Activated naive CD8-positive, alpha-beta T cell treated with anti-CD3 and anti-CD28 coated beads, Interleukin-2, amount 50 U/mL, for 16 hours (primary cell): ENCODE measurements around the gene SEMA4G.

Experiments used
- DNase-seq: peaks from one replicate; pipeline ENCODE4 v3.0.0-alpha.2; 2020; ENCODE audit warnings: low read depth, low spot score

The SEMA4G gene

DNA sequence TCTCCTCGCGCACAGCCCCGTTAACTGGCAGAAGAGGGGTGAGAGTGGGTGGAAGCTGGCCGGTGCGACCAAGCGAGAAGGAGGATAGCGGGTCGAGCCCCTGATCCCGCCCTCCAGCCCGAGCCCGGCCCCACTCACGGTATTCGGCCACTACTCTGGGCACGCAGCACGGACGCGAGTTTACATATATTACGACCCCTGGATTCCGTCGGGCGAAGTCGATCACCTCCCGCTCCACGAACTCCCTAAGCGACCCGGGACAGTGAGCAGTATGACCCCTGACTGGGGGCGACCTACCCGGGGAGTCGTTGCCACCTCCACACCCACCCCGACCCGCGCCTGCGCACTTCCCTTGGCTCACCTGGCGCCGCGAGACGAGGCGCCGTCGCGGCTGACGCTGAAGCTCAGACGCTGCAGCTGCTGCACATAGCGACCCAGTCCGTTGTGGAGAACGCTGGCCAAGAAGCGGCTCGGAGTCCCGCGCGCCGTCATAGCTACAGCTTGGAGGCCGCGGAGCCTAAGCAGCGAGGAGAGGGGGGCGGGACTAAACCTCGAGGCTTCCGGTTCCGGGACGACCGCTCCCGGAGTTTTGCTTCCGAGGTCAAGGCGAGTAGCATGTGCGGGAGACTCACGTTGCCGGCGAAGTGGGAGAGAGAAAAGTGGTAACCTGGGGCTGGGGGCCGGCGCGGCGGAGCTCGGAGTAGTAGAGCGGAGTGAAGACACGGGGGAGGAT, 17.8 kb downstream of the SEMA4G start, which contains the start of the genes MRPL43 and TWNK:
MRPL43 (minus strand) TSS at position 546 of the 733 bp plus-strand sequence; CDS start at position 492, 54 bp downstream.
TWNK (plus strand) TSS at position 592 of the 733 bp plus-strand sequence. CDS start 668 bp downstream, outside the sequence.
- peak; percentile 75 for DNase-seq

- DNase-seq, result no peak
These were observed 18.4 kb downstream of the SEMA4G start for GRCh38 chr10:100987685-100988049.

DNA sequence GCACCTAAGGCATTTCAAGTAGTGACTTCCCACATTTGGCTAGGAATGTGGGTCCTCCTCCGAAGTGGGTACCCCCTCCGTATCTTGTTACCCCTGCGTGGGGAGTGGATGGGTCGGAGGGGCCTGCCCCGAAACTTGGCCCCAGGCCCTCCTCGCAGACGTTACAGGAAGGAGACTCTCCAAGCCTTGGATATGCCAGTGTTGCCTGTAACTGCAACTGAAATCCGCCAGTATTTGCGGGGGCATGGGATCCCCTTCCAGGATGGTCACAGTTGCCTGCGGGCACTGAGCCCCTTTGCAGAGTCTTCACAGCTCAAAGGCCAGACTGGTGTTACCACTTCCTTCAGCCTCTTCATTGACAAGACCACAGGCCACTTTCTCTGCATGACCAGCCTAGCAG, 18.9 kb downstream of the SEMA4G start:
- no peak for DNase-seq

- no peak for DNase-seq
These were observed 19.8 kb downstream of the SEMA4G start for GRCh38 chr10:100989088-100989487.

DNA sequence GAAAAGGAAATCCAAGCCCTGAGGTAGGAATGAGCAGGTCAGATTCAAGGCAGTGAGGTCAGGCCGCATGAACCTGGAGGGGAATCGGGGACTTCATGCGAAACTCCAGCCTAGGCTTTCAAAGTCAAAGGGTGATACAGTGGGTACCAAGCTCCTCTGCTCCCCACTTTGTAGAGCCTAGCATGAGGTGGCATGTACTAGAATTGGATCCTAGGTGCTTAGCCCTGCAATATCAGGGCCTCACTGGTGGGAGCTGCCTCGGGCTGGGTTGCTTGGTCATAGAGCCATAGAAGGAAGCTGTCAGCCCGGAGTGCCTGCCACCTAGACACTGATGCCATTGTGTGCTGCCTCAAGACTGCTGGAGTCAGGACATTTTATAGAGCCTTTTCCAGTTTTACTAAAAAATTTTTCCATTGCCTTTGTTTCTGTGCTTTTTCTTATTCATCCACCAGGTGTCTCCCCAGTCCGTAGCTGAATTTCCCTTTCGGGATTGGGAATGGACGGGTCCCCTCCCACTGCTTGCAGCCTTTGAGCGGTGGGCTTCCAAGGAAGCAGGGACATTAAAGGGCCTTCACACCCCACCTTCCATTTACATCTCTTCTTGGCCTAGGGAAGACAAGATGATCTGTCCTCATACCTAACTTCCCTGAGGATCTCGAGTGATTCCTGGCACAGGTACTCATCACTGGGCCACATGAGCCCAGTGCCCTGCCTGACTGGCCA, 24.8 kb downstream of the SEMA4G start:
- DNase-seq, result no peak

- no peak for DNase-seq
These were observed 25.9 kb downstream of the SEMA4G start for GRCh38 chr10:100995181-100995580.

DNA sequence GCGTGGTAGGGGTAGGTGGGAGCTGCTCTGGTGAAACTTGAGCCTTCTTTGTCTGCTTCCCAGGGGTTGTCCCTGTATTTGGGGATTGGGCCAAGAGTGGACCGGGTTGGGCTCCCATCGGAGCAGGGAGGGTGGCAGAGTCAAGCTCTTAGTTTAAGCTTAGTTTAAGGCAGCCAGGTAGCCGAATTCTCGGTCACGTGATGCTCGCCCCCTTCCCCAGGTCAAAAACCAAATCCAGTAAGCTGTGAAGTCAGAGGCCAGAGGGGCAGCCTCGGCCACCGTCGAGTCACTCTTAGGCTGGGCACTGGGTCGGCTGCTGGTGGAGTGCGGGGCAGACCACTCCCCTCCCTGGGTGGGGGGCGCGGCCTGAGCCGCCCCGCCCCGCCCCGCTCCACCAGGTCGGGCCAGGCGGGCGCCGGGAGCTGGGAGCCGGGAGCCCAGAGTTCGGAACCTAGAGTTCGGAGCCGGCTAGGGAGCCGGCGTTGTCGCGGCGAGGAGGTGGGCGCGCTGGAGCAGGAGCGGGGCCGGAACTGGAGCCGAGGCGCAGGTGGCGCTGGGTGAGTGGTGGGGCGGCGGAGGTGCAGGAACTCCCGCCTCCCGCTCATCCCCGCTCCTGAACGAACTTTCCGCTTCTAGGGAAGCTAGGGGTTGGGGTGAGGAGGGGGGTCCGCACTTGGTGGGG, 27.5 kb downstream of the SEMA4G start:
- DNase-seq, result no peak

- peak; percentile 18 for DNase-seq
These were observed 28.3 kb downstream of the SEMA4G start for GRCh38 chr10:100997360-100998182.

DNA sequence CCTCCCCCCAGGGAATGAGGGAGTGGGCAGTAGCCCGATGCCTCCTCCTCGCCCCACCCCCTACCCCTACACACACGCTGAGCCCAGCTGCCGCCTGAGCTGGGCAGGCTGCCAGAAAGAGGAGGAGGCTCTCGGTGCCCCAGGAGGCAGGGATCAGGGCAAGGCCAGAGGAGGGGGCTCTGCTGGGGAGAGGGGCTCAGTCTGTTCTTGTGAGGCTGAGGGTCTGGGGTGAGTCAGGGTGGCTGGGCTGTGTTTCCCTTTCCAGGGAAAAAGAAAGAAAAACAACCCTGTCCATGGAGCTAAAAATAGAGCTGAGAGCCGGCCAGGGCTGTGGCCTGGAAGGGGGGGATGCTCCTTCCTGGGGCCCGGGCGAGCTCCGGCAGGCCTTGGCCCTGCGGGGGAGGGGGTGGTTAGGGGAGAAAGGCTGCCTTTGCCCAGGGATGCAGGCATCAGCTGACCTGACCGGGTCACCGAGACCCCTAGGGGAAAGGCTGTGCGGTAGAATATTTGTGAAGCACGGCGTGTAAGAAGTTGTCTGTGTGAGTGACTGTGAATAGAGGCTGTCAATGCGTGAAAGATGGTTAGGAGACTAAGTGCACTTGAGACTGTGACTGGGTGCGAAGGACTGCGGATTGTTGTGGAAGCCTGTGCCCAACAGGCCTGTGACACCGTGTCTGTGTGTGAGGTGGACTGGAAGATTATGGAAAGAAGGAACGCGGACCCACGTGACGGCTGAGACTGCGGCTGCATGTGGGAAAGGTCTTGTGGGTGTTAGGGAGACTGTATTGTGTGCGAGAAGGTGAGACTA, 29.1 kb downstream of the SEMA4G start:
- peak; percentile 30 for DNase-seq

DNA sequence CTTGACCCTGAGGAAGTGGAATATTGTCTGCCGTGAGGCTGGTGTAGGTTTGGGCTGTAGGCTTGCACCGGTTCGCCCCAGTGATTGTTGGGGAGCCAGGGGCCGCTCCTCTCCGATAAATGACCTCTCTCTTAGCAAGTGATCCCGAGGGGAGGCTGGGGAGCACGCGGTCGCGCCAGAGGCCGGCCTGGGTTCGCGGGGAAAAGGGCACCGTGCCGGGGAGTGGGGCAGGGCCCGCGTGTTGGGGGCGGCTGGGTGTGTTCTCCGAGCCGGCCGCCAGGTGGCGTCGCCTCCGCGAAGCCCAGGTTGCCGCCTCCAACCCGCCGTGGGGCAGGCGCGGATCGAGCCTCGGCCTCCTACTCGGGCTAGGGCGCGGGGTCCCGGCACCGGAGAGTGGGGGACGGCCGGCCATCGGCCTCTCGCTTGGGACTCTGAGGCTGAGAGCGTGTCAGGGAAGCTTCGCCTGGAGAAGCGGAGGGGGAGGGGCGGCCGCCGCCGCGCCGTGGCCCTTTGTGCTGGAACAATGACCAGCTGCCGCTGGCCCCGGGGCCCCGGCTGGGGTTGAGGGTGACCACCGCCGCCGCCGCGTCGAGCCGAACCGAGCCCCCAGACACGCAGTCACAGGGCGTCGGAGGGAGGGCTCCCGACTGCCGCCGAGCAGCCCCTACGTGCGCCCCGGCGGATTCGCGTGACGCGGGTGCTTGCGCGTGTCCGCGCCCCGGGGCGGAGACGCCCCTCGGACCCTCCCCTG, 29.9 kb downstream of the SEMA4G start:
- peak; percentile 52 for DNase-seq

GRCh38 chr10:100999742-101000126, 30.4 kb downstream of the SEMA4G start, which contains the start of gene LZTS2:
TSS of gene LZTS2 (plus strand) at chr10:100999808. CDS start at chr10:101002539, 2,731 bp downstream.
- DNase-seq, result no peak

GRCh38 chr10:101000127-101000914, 31.0 kb downstream of the SEMA4G start:
- DNase-seq, result no peak

- DNase-seq, result no peak
These were observed 31.8 kb downstream of the SEMA4G start for GRCh38 chr10:101000915-101001658.

GRCh38 chr10:101001659-101002035, 32.3 kb downstream of the SEMA4G start:
- no peak for DNase-seq

GRCh38 chr10:101002456-101002855, 33.2 kb downstream of the SEMA4G start:
- no peak for DNase-seq

DNA sequence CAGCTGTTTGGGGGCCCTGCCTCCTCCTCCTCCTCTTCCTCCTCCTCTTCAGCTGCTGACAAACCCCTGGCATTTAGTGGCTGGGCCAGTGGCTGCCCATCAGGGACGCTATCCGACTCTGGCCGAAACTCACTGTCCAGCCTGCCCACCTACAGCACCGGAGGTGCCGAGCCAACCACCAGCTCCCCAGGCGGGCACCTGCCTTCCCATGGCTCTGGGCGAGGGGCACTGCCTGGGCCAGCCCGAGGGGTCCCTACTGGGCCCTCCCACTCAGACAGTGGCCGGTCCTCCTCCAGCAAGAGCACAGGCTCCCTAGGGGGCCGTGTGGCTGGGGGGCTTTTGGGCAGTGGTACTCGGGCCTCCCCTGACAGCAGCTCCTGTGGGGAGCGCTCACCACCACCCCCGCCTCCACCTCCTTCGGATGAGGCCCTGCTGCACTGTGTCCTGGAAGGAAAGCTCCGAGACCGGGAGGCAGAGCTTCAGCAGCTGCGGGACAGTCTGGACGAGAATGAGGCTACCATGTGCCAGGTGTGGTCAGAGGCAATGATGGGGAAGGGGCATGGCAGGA, 34.4 kb downstream of the SEMA4G start:
- DNase-seq, result no peak

DNA sequence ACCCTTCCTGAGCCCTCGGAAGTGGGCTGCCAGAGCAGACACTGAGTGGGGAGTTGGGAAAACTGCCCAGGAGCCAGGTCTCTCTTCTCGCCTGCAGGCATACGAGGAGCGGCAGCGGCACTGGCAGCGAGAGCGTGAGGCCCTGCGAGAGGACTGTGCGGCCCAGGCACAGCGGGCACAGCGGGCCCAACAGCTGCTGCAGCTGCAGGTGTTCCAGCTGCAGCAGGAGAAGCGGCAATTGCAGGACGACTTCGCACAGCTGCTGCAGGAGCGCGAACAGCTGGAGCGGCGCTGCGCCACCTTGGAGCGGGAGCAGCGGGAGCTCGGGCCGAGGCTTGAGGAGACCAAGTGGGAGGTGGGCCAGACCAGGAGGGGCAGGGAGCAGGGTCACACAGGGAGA, 36.1 kb downstream of the SEMA4G start:
- no peak for DNase-seq
